NCI-H345 treated with DMSO at 0.1 percent for 48 hours (cell line): Measurements from ENCODE around the gene USF2.

ENCODE experiments used
- DNase-seq: peaks from one replicate; lab custom pipeline; 2025; ENCODE audit not compliant: unreplicated experiment; lab: John Stamatoyannopoulos, UW

USF2 gene

GRCh38 chr19:35298561-35298972 lies 29.8 kb downstream of the USF2 start:
- no peak for DNase-seq

GRCh38 chr19:35299523-35300338 lies 31.0 kb downstream of the USF2 start:
- no peak for DNase-seq

GRCh38 chr19:35300339-35300649 lies 31.5 kb downstream of the USF2 start:
- no peak for DNase-seq

GRCh38 chr19:35301961-35302360 lies 33.2 kb downstream of the USF2 start:
- no peak for DNase-seq

GRCh38 chr19:35302446-35302845 lies 33.7 kb downstream of the USF2 start:
- DNase-seq, result no peak

GRCh38 chr19:35303357-35303915 lies 34.7 kb downstream of the USF2 start:
- DNase-seq, result no peak

- DNase-seq, result no peak
Observed at GRCh38 chr19:35304036-35304435, 35.3 kb downstream of the USF2 start.

- no peak for DNase-seq
Observed at GRCh38 chr19:35305181-35305580, 36.4 kb downstream of the USF2 start.

- DNase-seq, result peak; percentile 9
Observed at GRCh38 chr19:35306473-35307246, 37.9 kb downstream of the USF2 start.

GRCh38 chr19:35307931-35308330 lies 39.2 kb downstream of the USF2 start:
- DNase-seq, result no peak

GRCh38 chr19:35308910-35309309 lies 40.1 kb downstream of the USF2 start:
- no peak for DNase-seq

- no peak for DNase-seq
Observed at GRCh38 chr19:35309481-35310279, 40.9 kb downstream of the USF2 start.

GRCh38 chr19:35310331-35310730 lies 41.6 kb downstream of the USF2 start:
- DNase-seq, result no peak

- DNase-seq, result no peak
Observed at GRCh38 chr19:35310811-35311465, 42.2 kb downstream of the USF2 start.

GRCh38 chr19:35311901-35312665 lies 43.3 kb downstream of the USF2 start:
- no peak for DNase-seq

- DNase-seq, result no peak
Observed at GRCh38 chr19:35313587-35313986, 44.8 kb downstream of the USF2 start.

GRCh38 chr19:35314031-35314430 lies 45.3 kb downstream of the USF2 start:
- no peak for DNase-seq

GRCh38 chr19:35314858-35315470 lies 46.2 kb downstream of the USF2 start:
- no peak for DNase-seq

- no peak for DNase-seq
Observed at GRCh38 chr19:35315883-35316282, 47.1 kb downstream of the USF2 start.

GRCh38 chr19:35316560-35316959 lies 47.8 kb downstream of the USF2 start:
- peak; percentile 66 for DNase-seq
